Tibial artery (tissue), 4 donors: ENCODE measurements around the gene TRMT44.
"Not testable (repeated sequence)": the region's sequence is repeated elsewhere in the genome, so short reads cannot be mapped to it uniquely, and the experiment has no call there.

Source experiments
- DNase-seq, 2 donors: peaks; one replicate each; pipeline ENCODE4 v3.0.0-alpha.2; 2019
- H3K27ac ChIP-seq, 2 donors: fragments of 200-600 bp; sonication (generic) in 1 of 2; 1 replicate in 1 of 2; 2 replicates in 1 of 2; pipeline ENCODE4 v1.5.1; 2018 to 2019; ENCODE audit warnings: mild to moderate bottlenecking in 1 of 2
- H3K27me3 ChIP-seq, 2 donors: fragments of 200-600 bp; sonication (generic) in 1 of 2; one replicate each; pipeline versions ENCODE4 v1.5.1 to v1.6.0; 2016 to 2019
- H3K36me3 ChIP-seq, 3 donors: fragments of 200-600 bp; sonication (generic) in 2 of 3; one replicate each; pipeline ENCODE4 v1.5.1; 2016 to 2019; ENCODE audit warnings: mild to moderate bottlenecking in 2 of 3
- H3K4me1 ChIP-seq, 4 donors: fragments of 200-600 bp; sonication (generic) in 2 of 4; 1 replicate in 3 of 4; 2 replicates in 1 of 4; pipeline ENCODE4 v1.5.1; 2016 to 2019
- H3K4me3 ChIP-seq, 2 donors: fragments of 200-600 bp; sonication (generic) in 1 of 2; 1 replicate in 1 of 2; 2 replicates in 1 of 2; pipeline ENCODE4 v1.5.1; 2018 to 2019; ENCODE audit warnings: mild to moderate bottlenecking in 2 of 2
- H3K9me3 ChIP-seq, 3 donors: fragments of 200-600 bp; sonication (generic) in 1 of 3; one replicate each; pipeline ENCODE4 v1.5.1; 2016 to 2019
- CTCF ChIP-seq, 2 experiments: fragments of 200-600 bp in 1 of 2; fragments of 450-650 bp in 1 of 2; IDR thresholded peaks; one replicate each; pipeline ENCODE4 v1.5.1; 2017 to 2019; ENCODE audit warnings: antibody characterized with exemption in 2 of 2, mild to moderate bottlenecking in 1 of 2, moderate library complexity in 1 of 2
- intact Hi-C: fragments of 100-400 bp; cut with DNase I; formaldehyde crosslinking; loops from one replicate; pipeline ENCODE4 v1.15.0; 2023; ENCODE audit warnings: low total_unique reads

Gene TRMT44

GRCh38 chr4:8406887-8407286, 33.7 kb upstream of the TRMT44 start:
- H3K36me3 ChIP-seq: peaks cover 32 to 82% (median 46%) of the 10 kb centered on the region in 3 donors
- intact Hi-C loops, H3K27ac ChIP-seq, H3K9me3 ChIP-seq, DNase-seq, H3K27me3 ChIP-seq, H3K4me3 ChIP-seq: not testable (repeated sequence)
- peak; percentile 29 to 44 for TF ChIP-seq CTCF (IDR thresholded peaks at IDR 0.05)
- peaks cover 0 to 41% (median 29%) of the 10 kb centered on the region in 4 donors for H3K4me1 ChIP-seq

GRCh38 chr4:8407316-8407715, 33.3 kb upstream of the TRMT44 start:
- Histone ChIP-seq H3K4me3 (no peak overlapping the region), H3K9me3 (no peaks in the 10 kb centered on the region), H3K4me1 (peaks cover 0 to 37% (median 24%) of the 10 kb centered on the region in 4 donors), H3K27ac (no peak overlapping the region), H3K36me3 (peaks cover 32 to 87% (median 46%) of the 10 kb centered on the region in 3 donors), H3K27me3 (no peaks in the 10 kb centered on the region)
- no peak for DNase-seq
- no peak for TF ChIP-seq CTCF (IDR thresholded peaks at IDR 0.05)
- intact Hi-C loops: no loop called here

GRCh38 chr4:8407756-8408155, 32.8 kb upstream of the TRMT44 start:
- peaks cover 0 to 33% (median 20%) of the 10 kb centered on the region in 4 donors for H3K4me1 ChIP-seq
- H3K27ac ChIP-seq: no peak overlapping the region
- no peaks in the 10 kb centered on the region for H3K27me3 ChIP-seq
- no peak for TF ChIP-seq CTCF (IDR thresholded peaks at IDR 0.05)
- H3K9me3 ChIP-seq: no peaks in the 10 kb centered on the region
- DNase-seq: no peak
- H3K36me3 ChIP-seq: peaks cover 32 to 91% (median 46%) of the 10 kb centered on the region in 3 donors
- intact Hi-C loops: no loop called here
- no peak overlapping the region for H3K4me3 ChIP-seq

GRCh38 chr4:8409264-8410065, 31.1 kb upstream of the TRMT44 start:
- Histone ChIP-seq H3K9me3 (no peaks in the 10 kb centered on the region), H3K4me1 (peaks cover 0 to 23% (median 16%) of the 10 kb centered on the region in 4 donors), H3K36me3 (peaks cover 38 to 98% (median 56%) of the 10 kb centered on the region in 3 donors), H3K4me3 (no peak overlapping the region), H3K27ac (no peak overlapping the region), H3K27me3 (no peaks in the 10 kb centered on the region)
- no peak for TF ChIP-seq CTCF (IDR thresholded peaks at IDR 0.05)
- no peak for DNase-seq
- intact Hi-C loops: no loop called here

- DNase-seq: no peak
- no peak overlapping the region for H3K4me3 ChIP-seq
- no peaks in the 10 kb centered on the region for H3K9me3 ChIP-seq
- peaks cover 40 to 98% (median 56%) of the 10 kb centered on the region in 3 donors for H3K36me3 ChIP-seq
- H3K4me1 ChIP-seq: peaks cover 0 to 23% (median 16%) of the 10 kb centered on the region in 4 donors
- peak overlapping the region; percentile 29 to 30 for H3K27ac ChIP-seq
- intact Hi-C loops: no loop called here
- TF ChIP-seq CTCF (IDR thresholded peaks at IDR 0.05): no peak
- no peaks in the 10 kb centered on the region for H3K27me3 ChIP-seq
These were observed 30.4 kb upstream of the TRMT44 start for GRCh38 chr4:8410066-8410625.
